Measurements from ENCODE around the gene RBM45.

GRCh38 chr2:178142274-178143065 is 30.2 kb downstream of the RBM45 start:
- TF ChIP-seq CTCF (IDR thresholded peaks at IDR 0.05; ENCODE audit: insufficient read depth, low read length, poor library complexity, severe bottlenecking) (no peak), EZH2phosphoT487 (conservative IDR thresholded peaks at IDR 0.05; ENCODE audit: low read length) (no peak)

All from SU-DHL-6 (cell line).